HepG2 (cell line): Measurements from ENCODE around the gene PPP1R13L. TPM values are rescaled to one million over a fixed set of nuclear protein-coding genes. Genes with fewer than 3 reads are reported as not detected.
A peak's percentile ranks its signal among the peaks of the same experiment; 100 is the strongest.

Experiments
- AKAP8 ChIP-seq: sonication (generic); formaldehyde crosslinking; IDR thresholded peaks from 2 replicates; pipeline ENCODE4 v1.5.1; 2020; ENCODE audit warnings: mild to moderate bottlenecking, missing genetic modification reagents
- ATF7-NPFF ChIP-seq: sonication (generic); formaldehyde crosslinking; IDR thresholded peaks from 2 replicates; pipeline ENCODE4 v1.8.1; 2023; ENCODE audit warnings: mild to moderate bottlenecking, low read depth, missing genetic modification reagents, moderate library complexity
- BCL3 ChIP-seq: sonication (generic); formaldehyde crosslinking; IDR thresholded peaks from 2 replicates; pipeline ENCODE4 v1.5.1; 2020; ENCODE audit warnings: mild to moderate bottlenecking, missing genetic modification reagents, moderate library complexity
- GABPA ChIP-seq, 2 experiments: IDR thresholded peaks; 2 replicates each; pipeline ENCODE4 v1.6.1; 2011 to 2016; ENCODE audit warnings: low read depth in 2 of 2, low read length in 1 of 2, missing biosample characterization in 1 of 2, missing genetic modification characterization in 1 of 2
- ISX ChIP-seq: sonication (generic); formaldehyde crosslinking; conservative IDR thresholded peaks from 2 replicates; pipeline ENCODE4 v1.5.0; 2020; ENCODE audit warnings: missing genetic modification reagents
- NCOA1 ChIP-seq: sonication (generic); formaldehyde crosslinking; IDR thresholded peaks from 2 replicates; pipeline ENCODE4 v1.9.0; 2021; ENCODE audit warnings: missing genetic modification reagents
- NFYC ChIP-seq: IDR thresholded peaks from 2 replicates; pipeline ENCODE4 v1.6.1; 2016; ENCODE audit warnings: missing genetic modification reagents, missing compliant biosample characterization
- PHF20 ChIP-seq: sonication (generic); formaldehyde crosslinking; IDR thresholded peaks from 2 replicates; pipeline ENCODE4 v1.5.0; 2020; ENCODE audit warnings: mild to moderate bottlenecking, missing genetic modification reagents
- SMAD3 ChIP-seq: sonication (generic); formaldehyde crosslinking; IDR thresholded peaks from 2 replicates; pipeline ENCODE4 v1.4.0; 2020; ENCODE audit warnings: missing genetic modification reagents
- THAP11 ChIP-seq: IDR thresholded peaks from 2 replicates; pipeline ENCODE4 v1.6.1; 2016; ENCODE audit warnings: missing biosample characterization, missing genetic modification reagents
- ZBTB10 ChIP-seq: sonication (generic); formaldehyde crosslinking; IDR thresholded peaks from 2 replicates; pipeline ENCODE4 v1.4.0; 2020; ENCODE audit warnings: missing genetic modification reagents, borderline replicate concordance
- ZMAT3 ChIP-seq: sonication (generic); formaldehyde crosslinking; conservative IDR thresholded peaks from 2 replicates; pipeline ENCODE4 v1.7.0; 2021; ENCODE audit warnings: missing genetic modification reagents
- ZNF20 ChIP-seq: sonication (generic); formaldehyde crosslinking; IDR thresholded peaks from 2 replicates; pipeline ENCODE4 v1.4.0; 2020; ENCODE audit warnings: mild to moderate bottlenecking, moderate library complexity, missing genetic modification reagents
- ZNF264 ChIP-seq: sonication (generic); formaldehyde crosslinking; IDR thresholded peaks from 2 replicates; pipeline ENCODE4 v1.4.0; 2020; ENCODE audit warnings: missing genetic modification reagents
- ZNF274 ChIP-seq: sonication (generic); formaldehyde crosslinking; IDR thresholded peaks from 2 replicates; pipeline ENCODE4 v1.5.1; 2020; ENCODE audit warnings: mild to moderate bottlenecking, missing genetic modification reagents
- ZNF331 ChIP-seq: sonication (generic); formaldehyde crosslinking; IDR thresholded peaks from 2 replicates; pipeline ENCODE4 v1.4.0; 2020; ENCODE audit warnings: missing genetic modification reagents
- ZNF33B ChIP-seq: sonication (generic); formaldehyde crosslinking; IDR thresholded peaks from 2 replicates; pipeline ENCODE4 v1.5.1; 2020; ENCODE audit warnings: mild to moderate bottlenecking, missing genetic modification reagents
- ZNF451 ChIP-seq: sonication (generic); formaldehyde crosslinking; IDR thresholded peaks from 2 replicates; pipeline ENCODE4 v1.5.0; 2020; ENCODE audit warnings: mild to moderate bottlenecking, missing genetic modification reagents
- ZNF501 ChIP-seq: sonication (generic); formaldehyde crosslinking; IDR thresholded peaks from 2 replicates; pipeline ENCODE4 v1.5.1; 2020; ENCODE audit warnings: mild to moderate bottlenecking, moderate library complexity, missing genetic modification reagents
- ZNF547 ChIP-seq: sonication (generic); formaldehyde crosslinking; IDR thresholded peaks from 2 replicates; pipeline ENCODE4 v1.5.1; 2020; ENCODE audit warnings: mild to moderate bottlenecking, missing genetic modification reagents
- ZNF563 ChIP-seq: sonication (generic); formaldehyde crosslinking; IDR thresholded peaks from 2 replicates; pipeline ENCODE4 v1.8.0; 2022; ENCODE audit warnings: mild to moderate bottlenecking, moderate library complexity, missing genetic modification reagents
- ZNF749 ChIP-seq: sonication (generic); formaldehyde crosslinking; IDR thresholded peaks from 2 replicates; pipeline ENCODE4 v1.8.0; 2022; ENCODE audit warnings: mild to moderate bottlenecking, missing genetic modification reagents, moderate library complexity, borderline replicate concordance
- ZSCAN9 ChIP-seq: IDR thresholded peaks from 2 replicates; pipeline ENCODE4 v1.6.1; 2016; ENCODE audit warnings: borderline replicate concordance
- polyA plus RNA-seq, 8 experiments: library from polyadenylated mRNA; depleted of rRNA in 3 of 8; stranded (reverse) in 7 of 8; unstranded in 1 of 8; fragments of >200 nt; fragmentation: Illumina TruSeq in 4 of 8; extraction: Trizol in 4 of 8; gene quantifications; 2 replicates each; pipeline versions ENCODE4 v1.2.1 to v1.2.3, GENCODE V29; 2011 to 2016; ENCODE audit warnings: low read depth in 4 of 8, missing spikeins in 1 of 8, mixed read lengths in 1 of 8; ENCODE audit not compliant: insufficient read depth in 1 of 8
- total RNA-seq, 5 experiments: library from RNA; depleted of rRNA; stranded (reverse); fragments of >200 nt; fragmentation: Illumina TruSeq; extraction: Trizol; gene quantifications; 2 replicates each; pipeline ENCODE4 v1.2.3, GENCODE V29; 2016; ENCODE audit warnings: low read depth in 1 of 5
- TF ChIP-seq, protein P1 (sequence below): sonication (generic); formaldehyde crosslinking; IDR thresholded peaks from 2 replicates; pipeline ENCODE4 v1.4.0; 2020; ENCODE audit warnings: mild to moderate bottlenecking, low read depth, missing genetic modification reagents
- TF ChIP-seq, protein P2 (sequence below): sonication (generic); IDR thresholded peaks from 2 replicates; pipeline ENCODE4 v1.6.1; 2016; ENCODE audit warnings: low read depth, borderline replicate concordance

PPP1R13L gene
- total and polyA plus RNA-seq, 2 of the 13 experiments (the other 11 are each of a cell fraction or from before 2014, with no cell fraction given), result 1.3 to 6.6 TPM

DNA sequence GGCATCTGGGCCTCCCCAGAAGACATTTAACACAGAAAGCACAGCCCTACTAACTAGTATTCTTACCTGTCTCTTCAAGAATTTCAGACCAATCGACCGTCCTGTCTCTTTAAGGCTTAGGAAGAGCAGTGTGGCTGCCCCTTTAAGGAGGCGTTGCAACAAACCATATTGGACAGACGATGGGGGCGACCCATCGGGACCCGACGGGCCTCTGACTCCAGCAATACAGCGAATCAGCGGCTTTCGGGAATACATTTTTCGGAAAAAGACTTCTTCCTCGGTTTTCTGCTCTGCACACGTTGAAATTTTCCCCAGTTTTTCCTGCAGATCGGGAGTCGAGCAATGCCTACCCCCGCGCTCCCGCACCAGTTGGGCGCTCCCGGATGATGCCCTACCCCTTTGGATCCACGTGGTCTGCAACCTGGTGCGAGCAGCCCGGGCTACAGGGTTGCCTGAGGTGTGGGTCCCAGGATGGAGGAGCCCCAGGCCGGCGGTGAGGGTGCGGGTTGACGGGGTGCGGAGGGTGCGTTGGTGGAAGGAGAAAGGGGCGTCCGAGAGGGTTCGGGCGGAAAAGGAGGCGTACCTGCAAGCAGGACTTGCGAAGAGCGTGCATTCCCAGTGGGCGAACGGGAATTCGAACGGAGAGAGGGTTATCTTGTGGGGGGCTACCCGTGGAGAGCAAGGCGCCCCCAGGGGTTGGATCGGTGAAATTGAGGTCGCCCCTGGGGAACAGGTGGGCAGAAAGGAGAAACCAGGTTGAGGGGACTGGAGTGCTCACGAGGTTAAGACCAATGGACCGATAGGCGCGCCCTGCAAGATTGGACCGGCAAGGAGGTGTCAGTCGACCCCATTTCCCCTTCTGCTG lies 1.6 kb upstream of the PPP1R13L start, which contains the start of gene POLR1G (continued):
- TF ChIP-seq ISX (CRISPR knock-in tag) (no peak), ZSCAN9 (CRISPR knock-in tag) (0 out of 2 replicates have a peak, but pooled peaks have one; percentile 12), NCOA1 (CRISPR knock-in tag) (no peak; the same call in 1 of the 2 replicates), THAP11 (CRISPR knock-in tag) (peak; percentile 92), ATF7-NPFF (CRISPR knock-in tag) (peak; percentile 38; the same call in 1 of the 2 replicates), ZMAT3 (0 out of 2 replicates have a peak, but pooled peaks have one; percentile 68), BCL3 (peak; percentile 47; the same call in 1 of the 2 replicates), ZNF331 (CRISPR knock-in tag) (no peak), ZNF264 (CRISPR knock-in tag) (peak; percentile 2; the same call in 1 of the 2 replicates), ZNF20 (CRISPR knock-in tag) (no peak), ZBTB10 (CRISPR knock-in tag) (no peak), ZNF274 (CRISPR knock-in tag) (peak; percentile 30; the same call in 1 of the 2 replicates), ZNF749 (CRISPR knock-in tag) (no peak), ZNF451 (CRISPR knock-in tag) (peak; percentile 41; the same call in 1 of the 2 replicates), SMAD3 (CRISPR knock-in tag) (peak; percentile 53; the same call in 1 of the 2 replicates), GABPA (IDR thresholded peaks at IDR 0.05; ENCODE audit: low read depth, low read length) (no peak), GABPA (CRISPR knock-in tag; IDR thresholded peaks at IDR 0.05; ENCODE audit: low read depth) (peak; percentile 63), ZNF547 (CRISPR knock-in tag) (peak; percentile 62; the same call in 1 of the 2 replicates), ZNF501 (CRISPR knock-in tag) (peak; percentile 89), ZNF563 (peak; percentile 79; the same call in 1 of the 2 replicates), PHF20 (peak; percentile 64), ZNF33B (CRISPR knock-in tag) (no peak), AKAP8 (CRISPR knock-in tag) (0 out of 2 replicates have a peak, but pooled peaks have one; percentile 58), NFYC (CRISPR knock-in tag) (peak; percentile 14; the same call in 1 of the 2 replicates)
- TF ChIP-seq, protein P1, sequence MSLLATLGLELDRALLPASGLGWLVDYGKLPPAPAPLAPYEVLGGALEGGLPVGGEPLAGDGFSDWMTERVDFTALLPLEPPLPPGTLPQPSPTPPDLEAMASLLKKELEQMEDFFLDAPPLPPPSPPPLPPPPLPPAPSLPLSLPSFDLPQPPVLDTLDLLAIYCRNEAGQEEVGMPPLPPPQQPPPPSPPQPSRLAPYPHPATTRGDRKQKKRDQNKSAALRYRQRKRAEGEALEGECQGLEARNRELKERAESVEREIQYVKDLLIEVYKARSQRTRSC (CRISPR knock-in tag), result no peak
- TF ChIP-seq, protein P2, sequence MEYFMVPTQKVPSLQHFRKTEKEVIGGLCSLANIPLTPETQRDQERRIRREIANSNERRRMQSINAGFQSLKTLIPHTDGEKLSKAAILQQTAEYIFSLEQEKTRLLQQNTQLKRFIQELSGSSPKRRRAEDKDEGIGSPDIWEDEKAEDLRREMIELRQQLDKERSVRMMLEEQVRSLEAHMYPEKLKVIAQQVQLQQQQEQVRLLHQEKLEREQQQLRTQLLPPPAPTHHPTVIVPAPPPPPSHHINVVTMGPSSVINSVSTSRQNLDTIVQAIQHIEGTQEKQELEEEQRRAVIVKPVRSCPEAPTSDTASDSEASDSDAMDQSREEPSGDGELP, result no peak; the same call in 1 of the 2 replicates
